HCT116 (cell line): ENCODE data around the gene EGFR. TPM values are rescaled to one million over a fixed set of nuclear protein-coding genes. Genes with fewer than 3 reads are reported as not detected.

Source experiments
- ATAC-seq: fragments of 200-7000 bp; cut with Tn5 transposase; 2 replicates; pipeline ENCODE4 v1.9.1; 2020; ENCODE audit warnings: mild to moderate bottlenecking, moderate library complexity
- BruUV-seq: library from RNA; stranded (reverse); fragments of 400-500 nt; replicated peaks from 2 replicates; lab custom pipeline; 2021; lab: Mats Ljungman, UMichigan
- CTCF ChIA-PET: fragments of 300-600 bp; sonication (Branson Sonifier 250); formaldehyde crosslinking; loops from one replicate; lab custom pipeline; 2021; ENCODE audit warnings: antibody characterized with exemption; lab: Charles Lee
- POLR2A ChIA-PET: fragments of 300-600, 350-600 bp; sonication (Branson Sonifier 250); formaldehyde crosslinking; loops from one replicate; lab custom pipeline; 2021; ENCODE audit warnings: antibody characterized with exemption; lab: Charles Lee
- RAD21 ChIA-PET, 2 experiments: fragments of 300-600 bp; sonication (Branson Sonifier 250); formaldehyde crosslinking; loops; one replicate each; lab custom pipeline; 2023; ENCODE audit warnings: low total read pairs in 2 of 2; ENCODE audit not compliant: uncharacterized antibody in 2 of 2, unreplicated experiment in 2 of 2, low non-redundant PET in 1 of 2; lab: Charles Lee
- DNase-seq: peaks from one replicate; pipeline ENCODE4 v3.0.0-alpha.2; 2010; ENCODE audit warnings: low read depth, low spot score
- H2AFZ ChIP-seq: fragments of 200-600 bp; shearing (Covaris generic), sonication (generic); 2 replicates; pipeline ENCODE4 v1.6.1; 2017; ENCODE audit warnings: low read depth, mixed run types, mixed read lengths, antibody characterized with exemption, low read length; ENCODE audit not compliant: poor library complexity, severe bottlenecking
- H3K27ac ChIP-seq: 2 replicates; pipeline ENCODE4 v1.5.1; 2012; ENCODE audit warnings: low read depth, low read length
- H3K27me3 ChIP-seq: fragments of 200-600 bp; sonication (generic); 2 replicates; pipeline ENCODE4 v1.6.1; 2016; ENCODE audit warnings: mixed run types, low read length, mixed read lengths; ENCODE audit not compliant: insufficient read depth
- H3K36me3 ChIP-seq, 2 experiments: fragments of 200-500 bp in 1 of 2; fragments of 200-600 bp in 1 of 2; sonication (Bioruptor generic) in 1 of 2; sonication (generic) in 1 of 2; 2 replicates each; pipeline versions ENCODE4 v1.5.1 to v1.6.1; 2014 to 2016; ENCODE audit warnings: low read length in 2 of 2, inconsistent platforms in 1 of 2, mixed read lengths in 1 of 2, mixed run types in 1 of 2; ENCODE audit not compliant: insufficient read depth in 2 of 2, control insufficient read depth in 1 of 2
- H3K4me1 ChIP-seq, 2 experiments: fragments of 200-600 bp in 1 of 2; sonication (generic) in 1 of 2; 2 replicates each; pipeline versions ENCODE4 v1.5.1 to v1.6.1; 2012 to 2017; ENCODE audit warnings: low read length in 2 of 2, inconsistent platforms in 1 of 2, mild to moderate bottlenecking in 1 of 2, mixed read lengths in 1 of 2, mixed run types in 1 of 2, moderate library complexity in 1 of 2; ENCODE audit not compliant: insufficient read depth in 2 of 2, control insufficient read depth in 1 of 2
- H3K4me2 ChIP-seq: fragments of 200-600 bp; sonication (generic); 2 replicates; pipeline ENCODE4 v1.6.1; 2017; ENCODE audit warnings: mixed run types, low read length, mixed read lengths
- H3K4me3 ChIP-seq, 2 experiments: fragments of 200-600 bp in 1 of 2; sonication (generic) in 1 of 2; replicated peaks in 1 of 2; 2 replicates each; pipeline ENCODE4 v1.5.1; 2011 to 2016; ENCODE audit warnings: low read length in 2 of 2, control low read depth in 1 of 2, low read depth in 1 of 2, mild to moderate bottlenecking in 1 of 2, mixed read lengths in 1 of 2, mixed run types in 1 of 2
- H3K79me2 ChIP-seq: fragments of 200-600 bp; sonication (generic); 2 replicates; pipeline ENCODE4 v1.6.1; 2017; ENCODE audit warnings: mild to moderate bottlenecking, mixed run types, low read length, moderate library complexity, mixed read lengths; ENCODE audit not compliant: insufficient read depth
- H3K9ac ChIP-seq: fragments of 200-600 bp; sonication (generic); 2 replicates; pipeline ENCODE4 v1.6.1; 2016; ENCODE audit warnings: low read length, mixed read lengths
- H3K9me2 ChIP-seq: fragments of 200-600 bp; sonication (generic), shearing (Covaris generic); 2 replicates; pipeline ENCODE4 v1.6.1; 2017; ENCODE audit warnings: mixed run types, mild to moderate bottlenecking, moderate library complexity; ENCODE audit not compliant: insufficient read depth
- H3K9me3 ChIP-seq, 2 experiments: fragments of 200-500 bp in 1 of 2; fragments of 200-600 bp in 1 of 2; sonication (Bioruptor generic) in 1 of 2; sonication (generic) in 1 of 2; 2 replicates each; pipeline ENCODE4 v1.6.1; 2014 to 2017; ENCODE audit warnings: low read length in 2 of 2, mixed read lengths in 2 of 2, inconsistent platforms in 1 of 2, low read depth in 1 of 2, mild to moderate bottlenecking in 1 of 2, mixed run types in 1 of 2, moderate library complexity in 1 of 2; ENCODE audit not compliant: control insufficient read depth in 1 of 2, insufficient read depth in 1 of 2
- H4K20me1 ChIP-seq: fragments of 200-600 bp; sonication (generic), shearing (Covaris generic); 2 replicates; pipeline ENCODE4 v1.6.1; 2017; ENCODE audit warnings: mixed run types, mild to moderate bottlenecking, moderate library complexity; ENCODE audit not compliant: insufficient read depth
- CEBPB ChIP-seq: IDR thresholded peaks from 2 replicates; pipeline ENCODE4 v1.6.1; 2012; ENCODE audit warnings: low read depth
- JUND ChIP-seq: IDR thresholded peaks from 2 replicates; pipeline ENCODE4 v1.6.1; 2012
- MAX ChIP-seq: IDR thresholded peaks from 2 replicates; pipeline ENCODE4 v1.6.1; 2012
- RAD21 ChIP-seq: IDR thresholded peaks from 2 replicates; pipeline ENCODE4 v1.6.1; 2012; ENCODE audit warnings: low read depth, mild to moderate bottlenecking
- SRF ChIP-seq: IDR thresholded peaks from 2 replicates; pipeline ENCODE4 v1.6.1; 2012; ENCODE audit warnings: low read depth
- YY1 ChIP-seq: IDR thresholded peaks from 2 replicates; pipeline ENCODE4 v1.6.1; 2011; ENCODE audit warnings: low read length, low read depth, moderate library complexity, mild to moderate bottlenecking; ENCODE audit not compliant: insufficient replicate concordance; ENCODE audit errors: extremely low read depth
- ZBTB33 ChIP-seq: IDR thresholded peaks from 2 replicates; pipeline ENCODE4 v1.6.1; 2011; ENCODE audit warnings: mild to moderate bottlenecking, low read length, moderate library complexity; ENCODE audit not compliant: insufficient replicate concordance; ENCODE audit errors: extremely low read depth
- ZFX ChIP-seq: fragments of 450-650 bp; IDR thresholded peaks from 2 replicates; pipeline ENCODE4 v1.6.1; 2017
- intact Hi-C: fragments of 100-400 bp; cut with micrococcal nuclease; formaldehyde crosslinking; loops from 2 replicates; pipeline ENCODE4 v1.10.0; 2022
- total RNA-seq: library from RNA; stranded (reverse); gene quantifications from one replicate; pipeline ENCODE4 v1.2.1, GENCODE V29; 2021; ENCODE audit not compliant: unreplicated experiment
- TF ChIP-seq, protein P1 (sequence below), 3 experiments: fragments of 200-600 bp in 1 of 3; sonication (generic) in 1 of 3; IDR thresholded peaks in 2 of 3; conservative IDR thresholded peaks in 1 of 3; 2 replicates each; pipeline ENCODE4 v1.5.1; 2012 to 2017; ENCODE audit warnings: low read depth in 2 of 3, low read length in 2 of 3, antibody characterized with exemption in 1 of 3, borderline replicate concordance in 1 of 3, control low read depth in 1 of 3, mild to moderate bottlenecking in 1 of 3, mixed read lengths in 1 of 3, mixed run types in 1 of 3, moderate library complexity in 1 of 3; ENCODE audit not compliant: insufficient read depth in 1 of 3

The EGFR gene
- total RNA-seq, 1 experiment from 2014 or later = 71.5 TPM

DNA sequence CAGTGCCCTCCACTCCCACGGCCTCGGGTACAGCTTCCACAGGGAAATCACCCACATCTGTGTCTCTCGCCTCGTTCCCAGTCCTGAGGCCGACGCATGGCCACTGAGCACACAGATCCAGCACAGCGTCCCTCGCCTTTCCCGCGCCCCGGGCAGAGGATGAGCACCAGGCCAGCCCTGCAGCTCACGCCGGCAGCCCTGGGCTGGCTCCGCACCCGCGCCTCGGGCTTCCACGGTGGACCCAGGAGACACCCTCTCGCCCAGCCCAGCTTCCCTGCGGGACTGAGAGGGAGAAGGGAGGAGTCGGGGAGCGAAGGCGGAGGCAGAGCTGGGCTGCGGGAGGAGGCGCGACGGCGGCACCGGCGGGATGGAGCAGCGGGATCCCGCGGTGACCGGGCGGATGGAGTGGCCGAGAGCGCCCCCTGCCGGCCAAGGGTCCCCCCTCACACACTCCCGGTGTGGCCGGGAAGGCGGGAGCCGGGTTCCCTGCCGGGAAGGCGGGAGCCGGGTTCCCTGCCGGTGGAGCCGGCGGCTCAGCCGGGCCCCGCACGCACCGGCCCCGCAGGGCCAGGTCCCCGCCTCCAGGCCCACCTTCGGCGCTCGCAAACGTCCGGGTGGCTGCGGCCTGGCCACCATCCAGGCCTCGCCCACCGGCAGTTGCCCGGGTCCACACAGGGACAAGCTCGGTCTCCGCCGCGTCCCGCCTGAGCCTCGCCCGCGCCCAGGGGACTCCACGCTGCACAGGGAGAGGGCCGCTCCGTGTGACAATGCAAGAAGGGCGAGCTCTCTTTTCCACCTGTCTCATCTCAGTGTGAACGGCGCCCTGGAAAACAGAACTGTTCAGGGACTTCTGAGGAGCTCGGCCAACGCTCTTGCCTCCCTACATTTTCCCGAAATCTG, 236.0 kb downstream of the EGFR start:
- H3K27ac ChIP-seq = peak overlapping the region; percentile 17; the same call in 1 of the 2 replicates

More for the DNA sequence above, 236.0 kb downstream of the EGFR start:
- peak overlapping the region; percentile 59 for H3K9ac ChIP-seq
- RAD21 ChIA-PET = interaction anchor here (0.7 to 2.4 kb wide), 13 partner anchors 236 to 496 kb away, joined by 3 to 13 read pairs (median 4); partner anchors contain the start of genes EGFR (in 1 of the 2) and SEC61G (in 1 of the 2)
- H2AFZ ChIP-seq = peak overlapping the region; percentile 15
- intact Hi-C loops = loop anchor here (1.0 to 10.0 kb wide), 4 partner anchors 240 to 481 kb away; partner anchors contain the start of gene EGFR
- no peaks in the 10 kb centered on the region for H4K20me1 ChIP-seq
- TF ChIP-seq, protein P1, sequence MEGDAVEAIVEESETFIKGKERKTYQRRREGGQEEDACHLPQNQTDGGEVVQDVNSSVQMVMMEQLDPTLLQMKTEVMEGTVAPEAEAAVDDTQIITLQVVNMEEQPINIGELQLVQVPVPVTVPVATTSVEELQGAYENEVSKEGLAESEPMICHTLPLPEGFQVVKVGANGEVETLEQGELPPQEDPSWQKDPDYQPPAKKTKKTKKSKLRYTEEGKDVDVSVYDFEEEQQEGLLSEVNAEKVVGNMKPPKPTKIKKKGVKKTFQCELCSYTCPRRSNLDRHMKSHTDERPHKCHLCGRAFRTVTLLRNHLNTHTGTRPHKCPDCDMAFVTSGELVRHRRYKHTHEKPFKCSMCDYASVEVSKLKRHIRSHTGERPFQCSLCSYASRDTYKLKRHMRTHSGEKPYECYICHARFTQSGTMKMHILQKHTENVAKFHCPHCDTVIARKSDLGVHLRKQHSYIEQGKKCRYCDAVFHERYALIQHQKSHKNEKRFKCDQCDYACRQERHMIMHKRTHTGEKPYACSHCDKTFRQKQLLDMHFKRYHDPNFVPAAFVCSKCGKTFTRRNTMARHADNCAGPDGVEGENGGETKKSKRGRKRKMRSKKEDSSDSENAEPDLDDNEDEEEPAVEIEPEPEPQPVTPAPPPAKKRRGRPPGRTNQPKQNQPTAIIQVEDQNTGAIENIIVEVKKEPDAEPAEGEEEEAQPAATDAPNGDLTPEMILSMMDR (IDR thresholded peaks at IDR 0.05 in 2 of 3, conservative IDR thresholded peaks at IDR 0.05 in 1 of 3; ENCODE audit: borderline replicate concordance in 1 of 3, insufficient read depth in 1 of 3, low read depth in 2 of 3, low read length in 2 of 3) = peak; percentile 48 to 84 (median 65); a peak in 5 of 6 replicates
- peak; percentile 41; the same call in 1 of the 2 replicates for TF ChIP-seq ZFX
- peak; percentile 3 for TF ChIP-seq YY1
- no peak for TF ChIP-seq ZBTB33
- TF ChIP-seq MAX = peak; percentile 76
- no peak for TF ChIP-seq JUND
- TF ChIP-seq SRF = no peak
- TF ChIP-seq RAD21 = peak; percentile 90
- no peak for TF ChIP-seq CEBPB
- ATAC-seq (peak; percentile 86), DNase-seq (peak; percentile 31)
- H3K9me3 ChIP-seq = no peaks in the 10 kb centered on the region
- H3K9me2 ChIP-seq = no peaks in the 10 kb centered on the region
- peak overlapping the region; percentile 96 for H3K4me2 ChIP-seq
- H3K4me3 ChIP-seq = peak overlapping the region; percentile 44 to 62
- H3K4me1 ChIP-seq = peaks cover 6 to 25% of the 10 kb centered on the region in 2 experiments; a peak in 3 of 4 replicates
- H3K27me3 ChIP-seq = no peaks in the 10 kb centered on the region
- no peaks in the 10 kb centered on the region for H3K36me3 ChIP-seq
- CTCF ChIA-PET = interaction anchor here (0.7 to 3.9 kb wide), 36 partner anchors 9 to 550 kb away, joined by 3 to 88 read pairs (median 4); partner anchors contain the start of genes EGFR and SEC61G
- BruUV-seq = no TSS peak
- POLR2A ChIA-PET = interaction anchor here (0.9 to 1.9 kb wide), 4 partner anchors 10 to 496 kb away, joined by 3 to 5 read pairs (median 4); partner anchors contain the start of gene SEC61G
- no peaks in the 10 kb centered on the region for H3K79me2 ChIP-seq
